ENCODE results near the gene ROS1.

DNA sequence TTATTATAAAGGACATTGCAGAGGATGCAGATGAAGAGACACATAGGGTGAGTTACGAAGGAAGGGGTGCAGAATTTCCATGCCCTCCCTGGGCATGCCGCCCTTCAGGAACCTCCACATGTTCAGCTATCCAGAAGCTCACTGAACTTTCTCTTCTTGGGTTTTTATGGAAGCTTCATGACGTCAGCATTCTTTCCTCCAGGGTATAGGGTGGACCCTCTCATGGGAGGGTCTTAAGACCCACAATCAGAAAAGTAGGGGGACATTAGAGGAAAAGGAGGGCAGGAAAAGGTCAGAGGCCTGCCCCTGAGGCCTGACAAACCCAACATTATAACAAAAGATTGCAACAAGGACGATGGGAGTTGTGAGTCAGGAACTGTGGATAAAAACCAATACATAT lies 42.1 kb upstream of the ROS1 start:
- TF ChIP-seq POLR2A (IDR thresholded peaks at IDR 0.05; ENCODE audit: low read depth, low read length) (no peak), TAF1 (IDR thresholded peaks at IDR 0.05; ENCODE audit: borderline replicate concordance, low read depth, low read length) (no peak), POLR2AphosphoS5 (IDR thresholded peaks at IDR 0.05; ENCODE audit: low read depth, low read length) (no peak)

Measured in GM12892 (cell line).